GM18951 (cell line): ENCODE data around the gene LYZL6.

Experiments used
- POLR2A ChIP-seq: IDR thresholded peaks from 4 replicates; pipeline ENCODE4 v1.6.1; 2011; ENCODE audit warnings: mild to moderate bottlenecking; ENCODE audit not compliant: insufficient read length, insufficient read depth; ENCODE audit errors: extremely low read depth
- in situ Hi-C: fragments of 300-500 bp; cut with MboI; formaldehyde crosslinking; loops from one replicate; pipeline ENCODE4 v1.12.0; 2022; ENCODE audit warnings: low sequenced_read_pairs, mixed read lengths, inconsistent platforms; ENCODE audit not compliant: unreplicated experiment

LYZL6 gene, protein sequence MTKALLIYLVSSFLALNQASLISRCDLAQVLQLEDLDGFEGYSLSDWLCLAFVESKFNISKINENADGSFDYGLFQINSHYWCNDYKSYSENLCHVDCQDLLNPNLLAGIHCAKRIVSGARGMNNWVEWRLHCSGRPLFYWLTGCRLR

DNA sequence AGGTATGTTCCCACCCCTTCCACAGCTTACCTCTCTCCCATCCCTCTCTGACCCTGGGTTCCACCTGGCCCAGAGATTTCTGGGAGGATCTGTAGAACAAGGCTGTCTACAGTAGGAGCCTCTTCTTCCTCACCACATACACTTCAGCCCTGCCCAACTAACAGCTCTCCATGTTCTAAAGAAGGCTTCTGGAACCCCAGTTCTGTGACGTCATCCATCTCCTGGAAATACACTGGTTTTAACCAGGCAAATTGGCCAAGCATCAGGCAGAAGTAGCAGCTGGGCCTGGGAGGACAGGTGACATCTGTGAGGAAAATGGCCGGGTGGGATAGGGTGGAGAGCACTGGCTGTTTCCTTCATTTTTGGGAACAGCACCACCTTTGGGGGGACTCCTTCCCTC, at the start of gene LYZL6:
TSS of gene LYZL6 (minus strand) at position 177 of the 400 bp plus-strand sequence. CDS start 4,357 bp downstream, outside the sequence.
- in situ Hi-C loops, result no loop called here
- TF ChIP-seq POLR2A, result no peak

DNA sequence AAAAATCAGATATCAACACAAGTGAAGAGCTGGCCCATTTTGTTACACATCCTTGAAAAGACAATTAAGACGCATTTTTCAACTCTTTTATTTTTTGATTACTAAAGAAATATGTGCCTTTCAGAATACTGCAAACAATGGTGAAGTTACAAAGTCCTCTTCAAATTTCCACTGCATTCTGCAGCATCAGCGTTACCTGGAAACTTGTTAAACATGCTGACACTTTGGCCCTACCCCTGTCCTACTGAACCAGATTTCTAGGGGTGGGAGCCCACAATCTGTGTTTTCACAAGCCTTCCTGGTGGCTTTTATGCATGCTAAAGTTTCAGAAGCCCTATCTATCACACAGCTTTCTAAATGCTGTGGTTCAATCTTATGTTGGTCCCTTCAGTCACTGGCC, 47.6 kb upstream of the LYZL6 start:
- no peak for TF ChIP-seq POLR2A
- in situ Hi-C loops, result no loop called here

DNA sequence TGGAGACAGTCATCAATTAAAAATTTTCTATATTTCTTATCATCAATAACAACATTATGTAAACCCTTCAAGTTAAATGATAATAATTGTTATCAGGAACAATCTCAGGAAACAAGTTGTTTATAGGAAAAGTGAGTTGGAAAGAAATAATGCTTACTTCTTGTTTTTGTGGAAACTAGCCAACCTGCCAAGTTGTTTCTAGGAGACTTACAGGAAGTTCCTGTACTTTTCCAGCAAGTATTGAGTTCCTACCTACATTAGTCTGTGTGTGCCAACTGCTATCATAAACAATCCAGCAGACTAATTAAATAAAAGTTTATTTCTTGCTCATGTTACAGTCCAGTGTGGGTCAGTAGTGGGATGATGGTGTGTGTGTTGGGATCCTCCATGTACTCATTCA, 44.7 kb upstream of the LYZL6 start:
- in situ Hi-C loops, result no loop called here
- no peak for TF ChIP-seq POLR2A

DNA sequence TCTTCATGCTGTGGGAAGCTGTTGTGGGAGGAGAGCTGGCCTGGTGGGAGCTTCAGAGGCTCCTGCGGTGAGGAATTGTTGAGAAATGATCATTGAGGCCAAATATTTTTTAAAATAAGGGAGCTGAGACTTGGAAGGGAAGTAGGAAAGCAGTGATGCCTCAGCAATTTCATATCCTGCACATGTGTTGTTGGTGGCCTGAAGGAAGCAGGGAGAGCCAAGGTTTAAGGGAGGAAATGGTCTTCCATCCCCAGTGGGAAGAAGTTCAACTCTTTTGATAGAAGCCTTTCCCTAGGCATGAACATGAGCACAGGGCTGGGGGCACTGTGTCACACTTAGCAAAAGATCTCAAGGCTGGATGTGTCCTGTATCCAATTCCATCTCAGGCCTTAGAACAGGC, 43.1 kb upstream of the LYZL6 start, which contains the start of gene CCL14:
TSS of gene CCL14 (minus strand) at position 87 of the 400 bp plus-strand sequence. CDS start at position 7, 80 bp downstream.
- TF ChIP-seq POLR2A, result no peak
- in situ Hi-C loops, result no loop called here

DNA sequence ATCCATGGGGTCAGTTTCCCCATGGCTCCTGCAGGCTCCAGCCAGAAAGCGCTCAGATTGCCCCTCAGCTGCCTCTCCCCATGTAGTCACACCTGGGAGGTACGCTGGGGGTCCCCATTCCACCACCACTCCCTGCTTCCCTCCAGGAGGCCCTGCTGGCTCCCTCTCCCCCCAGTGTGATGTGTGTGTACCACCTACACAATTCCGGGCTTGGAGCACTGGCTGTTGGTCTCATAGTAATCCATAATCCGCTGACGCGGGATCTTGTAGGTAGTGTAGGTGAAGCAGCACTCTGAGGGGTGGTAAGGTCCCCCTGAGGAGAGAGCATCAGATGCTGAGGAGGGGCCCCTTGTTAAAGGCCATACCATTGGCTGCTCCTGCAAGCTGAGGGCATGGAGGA, 40.6 kb upstream of the LYZL6 start:
- TF ChIP-seq POLR2A, result no peak
- in situ Hi-C loops, result no loop called here

DNA sequence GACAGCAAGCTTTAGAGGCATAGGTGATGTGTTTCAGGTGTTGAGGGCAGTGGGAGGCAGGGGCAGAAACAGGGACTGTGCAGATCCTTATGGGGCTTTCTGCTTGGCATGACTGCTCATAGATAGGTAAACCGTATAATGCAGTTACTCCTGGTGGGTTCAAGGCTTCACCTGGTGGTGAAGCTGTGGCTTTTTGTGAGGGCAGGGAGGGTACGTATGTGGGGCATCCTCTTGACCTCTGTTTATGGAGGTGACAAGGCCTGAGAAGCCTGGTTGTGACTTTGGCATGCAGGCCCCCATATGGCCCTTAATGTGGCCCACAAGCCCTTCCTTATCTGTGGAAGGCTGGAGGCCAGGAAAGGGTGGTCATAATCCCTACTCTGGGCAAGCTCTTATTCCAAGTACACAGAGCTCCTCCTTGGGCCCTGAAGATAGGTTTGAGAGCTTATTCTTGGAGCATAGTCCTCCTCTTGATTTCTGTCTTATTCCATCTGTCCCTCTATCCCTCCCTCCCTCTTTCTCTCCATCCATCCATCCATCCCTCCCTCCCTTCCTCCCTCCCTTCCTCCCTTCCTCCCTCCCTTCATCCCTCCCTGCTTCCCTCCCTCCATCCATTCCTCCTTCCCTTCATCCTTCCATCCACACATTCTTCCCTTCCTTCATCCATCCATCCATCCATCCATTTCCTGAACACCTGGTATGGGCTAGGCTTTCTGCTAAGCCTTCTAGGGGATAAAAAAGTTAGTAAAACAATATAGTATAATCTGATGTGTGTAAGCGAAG, 39.1 kb upstream of the LYZL6 start:
- in situ Hi-C loops, result no loop called here
- TF ChIP-seq POLR2A, result no peak

DNA sequence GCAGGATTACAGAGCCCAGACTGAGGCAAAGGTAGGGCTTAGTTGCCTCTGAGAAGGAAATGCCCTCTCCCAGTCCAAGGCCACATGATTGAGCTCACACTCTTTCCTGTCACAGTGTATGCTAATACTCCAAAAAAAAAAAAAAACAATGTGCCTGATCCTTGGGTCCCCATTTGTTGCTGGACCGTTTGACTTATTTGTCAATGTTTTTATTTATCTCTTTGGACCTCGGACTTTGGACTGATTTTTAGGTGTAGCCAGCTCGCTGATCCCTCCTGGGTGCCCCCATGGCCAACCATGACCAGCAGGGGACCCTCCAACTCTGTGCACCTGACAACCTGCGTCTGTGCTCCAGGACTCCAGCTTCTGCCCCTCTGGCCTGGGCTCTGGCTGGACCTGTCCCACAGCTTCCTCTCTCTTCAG, 38.4 kb upstream of the LYZL6 start:
- in situ Hi-C loops, result no loop called here
- no peak for TF ChIP-seq POLR2A

DNA sequence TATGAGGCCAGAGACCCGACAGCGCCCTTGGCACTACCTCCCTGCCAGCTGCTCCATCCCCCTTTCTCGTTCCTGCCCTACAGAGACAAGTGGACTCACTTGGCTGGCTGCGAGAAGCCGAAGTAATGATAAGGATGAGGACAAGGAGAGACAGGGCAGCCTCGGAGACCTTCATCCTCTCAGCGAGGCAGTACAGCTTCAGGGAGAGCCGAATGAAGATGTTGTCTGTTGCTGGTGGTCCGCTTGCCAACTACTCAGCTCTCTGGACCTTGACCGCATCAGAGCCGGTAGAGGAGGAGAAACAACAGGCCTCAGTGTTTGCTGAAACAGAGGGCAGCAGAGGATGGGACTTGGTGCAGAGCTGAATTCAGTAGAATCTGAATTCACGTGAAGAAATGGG, 37.7 kb upstream of the LYZL6 start, which contains the start of gene CCL16:
TSS of gene CCL16 (minus strand) at position 252 of the 400 bp plus-strand sequence. CDS start at position 175, 77 bp downstream.
- in situ Hi-C loops, result no loop called here
- TF ChIP-seq POLR2A, result no peak

DNA sequence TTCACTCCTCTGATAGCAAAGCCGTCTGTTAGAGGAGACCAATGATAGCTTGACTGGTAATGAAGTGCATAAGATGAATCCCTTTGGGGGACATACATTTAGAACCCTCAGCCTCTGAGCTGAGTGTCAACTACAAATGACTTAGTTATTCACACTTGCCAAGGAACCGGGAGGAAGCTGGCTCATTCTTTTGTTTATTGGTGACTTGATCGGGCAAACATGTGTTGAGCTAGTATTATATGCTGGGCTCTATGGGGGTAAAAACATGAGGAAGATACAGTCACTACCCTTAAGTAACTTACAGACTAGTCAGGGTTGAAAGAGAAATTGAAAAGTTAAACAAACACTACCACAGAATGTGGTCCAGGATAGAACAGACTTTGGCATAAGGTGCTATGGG, 34.8 kb upstream of the LYZL6 start:
- no peak for TF ChIP-seq POLR2A
- in situ Hi-C loops, result no loop called here

DNA sequence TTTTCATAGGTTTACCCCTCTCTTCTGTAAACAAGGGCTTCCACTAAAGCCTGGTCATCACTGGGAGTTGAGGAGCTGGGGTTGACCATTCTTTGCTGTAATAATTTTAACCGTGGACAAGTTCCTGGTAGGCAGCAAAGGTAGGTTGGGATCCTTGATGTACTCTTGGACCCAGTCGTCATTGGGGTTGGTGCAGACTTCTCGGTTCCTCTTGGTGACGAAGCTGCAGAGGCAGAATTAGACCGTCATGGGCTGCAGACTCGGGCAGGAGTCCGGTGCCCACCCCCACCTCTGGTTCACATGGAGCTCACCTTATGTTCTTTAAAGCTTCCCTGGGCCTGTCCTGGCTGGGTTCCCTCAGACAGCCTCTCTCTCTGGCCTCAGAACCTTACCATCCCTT, 34.0 kb upstream of the LYZL6 start:
- in situ Hi-C loops, result no loop called here

DNA sequence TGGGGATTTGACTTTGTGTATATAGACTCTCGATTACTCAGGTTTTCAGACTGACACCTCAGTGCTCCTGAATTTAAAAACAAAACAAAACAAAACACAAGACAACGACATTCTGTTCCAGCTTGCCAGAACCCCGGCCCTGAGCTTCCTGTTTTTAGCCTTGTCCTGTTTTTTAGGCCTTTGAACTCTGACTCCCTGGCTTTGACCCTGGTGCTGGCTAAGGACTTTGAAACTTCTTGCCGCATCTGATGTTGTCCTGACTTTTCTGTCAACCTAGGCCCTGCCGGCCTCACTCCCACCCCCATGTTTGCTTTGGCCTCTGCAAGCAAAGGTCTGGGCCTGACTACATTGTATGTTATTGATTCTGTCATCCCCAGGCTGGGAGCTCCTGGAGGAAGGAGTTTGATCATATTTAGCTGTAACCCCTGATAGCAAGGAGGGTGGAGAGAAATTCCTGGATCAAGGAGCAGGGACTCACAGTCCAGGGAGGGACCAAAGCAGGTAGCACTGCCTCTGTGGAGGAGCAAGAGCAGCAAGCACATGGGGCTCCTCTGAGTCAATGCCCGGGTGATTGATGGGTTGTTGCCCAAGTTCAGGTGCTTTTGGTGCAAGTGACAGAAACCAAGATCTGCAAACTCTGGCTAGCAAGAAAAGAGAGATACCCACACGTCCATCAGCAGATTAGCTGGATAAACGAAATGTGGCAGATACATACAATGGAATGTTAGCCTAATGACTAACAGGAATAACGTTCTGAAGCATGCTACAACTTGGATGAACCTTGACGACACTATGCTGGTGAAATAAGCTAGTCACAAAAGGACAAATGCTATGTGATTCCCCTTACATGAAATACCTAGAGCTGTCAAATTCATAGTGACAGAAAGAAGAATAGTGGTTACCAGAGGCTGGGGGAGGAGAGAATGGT, 30.1 kb upstream of the LYZL6 start:
- TF ChIP-seq POLR2A, result no peak
- in situ Hi-C loops, result loop anchor here (5.0 to 25.0 kb wide), 2 partner anchors 174 to 514 kb away; partner anchors contain the start of gene ZNHIT3

More for the DNA sequence above, 34.0 kb upstream of the LYZL6 start:
- no peak for TF ChIP-seq POLR2A

DNA sequence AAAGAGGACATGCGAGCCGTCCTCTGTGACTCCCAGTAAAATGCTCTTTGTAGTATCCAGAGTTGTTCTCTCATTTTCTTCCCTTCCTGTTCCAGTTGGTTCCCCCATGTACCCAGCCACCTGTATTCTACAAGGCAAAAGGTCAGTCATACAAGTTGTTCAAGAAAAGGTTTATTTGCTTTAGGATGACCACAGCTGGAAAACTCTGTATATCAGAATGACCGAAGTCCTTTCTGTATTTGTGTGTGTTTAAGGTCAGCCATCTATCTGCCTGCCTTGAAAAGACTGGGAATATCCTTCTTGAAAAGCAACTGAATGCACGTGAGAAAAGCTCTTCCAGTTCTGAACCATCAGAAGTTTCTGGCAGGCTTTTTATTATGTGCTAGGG, 29.4 kb upstream of the LYZL6 start:
- no peak for TF ChIP-seq POLR2A
- in situ Hi-C loops, result loop anchor here (5.0 to 25.0 kb wide), 2 partner anchors 174 to 514 kb away; partner anchors contain the start of gene ZNHIT3

DNA sequence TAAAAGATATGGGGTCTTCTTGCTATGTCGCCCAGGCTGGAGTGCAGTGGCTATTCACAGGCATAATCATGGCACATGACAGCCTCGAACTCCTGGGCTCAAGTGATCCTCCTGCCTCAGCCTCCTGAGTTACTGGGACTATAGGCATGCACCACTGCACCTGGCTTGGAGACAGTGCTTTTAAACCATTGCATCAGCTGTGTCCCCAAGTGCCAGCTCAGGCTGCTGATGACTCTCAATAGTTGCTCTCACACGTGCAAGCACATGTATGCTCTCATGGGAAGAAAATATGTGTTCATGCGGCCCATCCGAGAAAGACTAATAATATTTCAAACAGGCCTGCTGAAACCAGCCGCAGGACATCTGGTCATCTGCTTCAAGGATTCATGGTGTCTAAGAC, 29.0 kb upstream of the LYZL6 start:
- no peak for TF ChIP-seq POLR2A
- in situ Hi-C loops, result loop anchor here (5.0 to 25.0 kb wide), 2 partner anchors 175 to 515 kb away; partner anchors contain the start of gene ZNHIT3

DNA sequence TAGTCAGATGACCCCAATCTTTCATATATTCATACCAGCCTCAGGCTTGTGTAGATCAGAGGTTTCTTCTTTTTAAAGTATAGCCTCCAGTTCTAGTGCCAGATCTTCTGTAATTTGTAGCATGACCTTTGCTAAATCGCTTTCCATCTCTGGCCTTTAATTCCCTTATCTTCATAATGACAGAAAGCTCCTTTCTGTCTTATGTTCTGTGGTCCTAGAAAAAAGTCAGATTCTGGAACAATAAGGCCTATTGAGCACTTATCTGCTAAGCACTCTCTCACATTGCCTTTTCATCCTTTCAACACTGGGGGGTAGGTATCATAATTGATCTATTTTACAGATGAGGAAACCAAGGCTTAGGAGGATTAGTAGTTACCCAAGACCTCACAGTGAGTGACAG, 28.6 kb upstream of the LYZL6 start:
- TF ChIP-seq POLR2A, result no peak
- in situ Hi-C loops, result loop anchor here (5.0 to 25.0 kb wide), 2 partner anchors 175 to 515 kb away; partner anchors contain the start of gene ZNHIT3
